Cerebellar nuclear complex (tissue), 1 donor: Measurements from ENCODE around the gene PRM2.

ENCODE experiments used
- DNase-seq, 2 experiments: peaks; one replicate each; lab custom pipeline; 2025; lab: John Stamatoyannopoulos, UW

PRM2 gene, protein sequence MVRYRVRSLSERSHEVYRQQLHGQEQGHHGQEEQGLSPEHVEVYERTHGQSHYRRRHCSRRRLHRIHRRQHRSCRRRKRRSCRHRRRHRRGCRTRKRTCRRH

DNA sequence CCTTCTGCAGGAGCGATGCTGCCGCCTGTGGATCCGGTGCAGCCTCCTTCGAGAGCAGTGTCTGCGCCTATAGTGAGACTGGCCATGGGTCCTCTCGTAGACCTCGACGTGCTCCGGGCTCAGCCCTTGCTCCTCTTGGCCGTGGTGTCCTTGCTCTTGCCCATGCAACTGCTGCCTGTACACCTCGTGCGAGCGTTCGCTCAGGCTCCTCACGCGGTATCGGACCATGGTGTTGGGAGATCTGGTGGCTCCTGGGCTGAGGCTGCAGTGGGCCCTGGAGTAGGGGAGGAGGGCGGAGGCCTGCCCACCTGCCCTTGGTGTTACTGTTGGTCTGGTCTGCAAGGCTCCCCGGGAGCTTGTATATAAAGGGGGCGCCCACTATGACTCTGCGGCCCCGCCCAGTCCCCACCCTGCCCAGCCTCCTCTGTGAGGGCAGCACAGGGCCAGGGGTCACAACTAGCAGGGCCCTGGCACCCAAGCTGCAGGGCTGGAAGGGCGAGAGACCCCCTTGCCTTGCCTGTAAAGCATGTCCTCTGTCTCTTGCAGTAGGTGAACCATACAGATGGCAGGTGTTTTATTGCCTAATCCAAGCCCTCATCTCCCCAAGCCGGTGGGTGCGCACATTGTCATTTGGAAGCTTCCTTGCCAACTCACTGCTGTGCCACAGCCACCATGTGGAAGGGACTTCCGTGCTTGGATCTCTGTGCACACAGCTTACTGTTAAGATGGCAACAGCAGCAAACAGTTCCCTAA is at the start of gene PRM2:
PRM2 (minus strand) TSS at position 338 of the 753 bp plus-strand sequence; CDS start at position 228, 110 bp downstream.
- no peak for DNase-seq

DNA sequence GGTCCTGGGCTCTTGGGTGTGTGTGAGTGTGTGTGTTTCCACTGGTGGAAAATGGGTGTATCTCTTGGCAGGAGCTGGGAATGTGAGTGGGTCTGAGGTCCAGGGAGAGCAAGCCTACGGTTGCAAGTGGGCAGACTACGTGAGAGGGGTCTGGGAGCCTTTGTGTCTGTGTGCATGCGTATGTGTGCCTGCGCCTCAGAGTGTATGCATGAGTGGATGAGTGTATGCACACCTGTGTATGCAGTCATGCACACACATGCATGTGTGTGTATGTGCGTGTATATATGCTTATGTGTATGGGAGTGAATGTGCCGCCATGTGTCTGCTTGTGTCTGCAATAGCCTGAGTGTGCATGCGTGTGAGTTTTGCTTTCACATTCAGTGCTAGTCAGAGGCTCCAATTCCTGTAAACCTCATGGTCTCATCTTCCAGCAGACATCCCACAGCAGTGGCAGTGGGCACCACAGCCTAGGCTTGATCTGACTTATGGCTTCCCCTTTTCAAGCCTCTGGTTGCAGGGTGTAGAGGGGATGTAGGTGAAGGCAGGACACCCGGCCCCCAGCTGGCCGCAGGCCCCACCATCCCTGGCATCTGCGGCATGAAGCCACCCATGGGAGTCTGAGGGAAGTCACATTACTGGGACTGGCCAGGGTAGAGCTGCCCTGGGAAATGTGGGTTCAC is 49.3 kb upstream of the PRM2 start:
- no peak for DNase-seq

DNA sequence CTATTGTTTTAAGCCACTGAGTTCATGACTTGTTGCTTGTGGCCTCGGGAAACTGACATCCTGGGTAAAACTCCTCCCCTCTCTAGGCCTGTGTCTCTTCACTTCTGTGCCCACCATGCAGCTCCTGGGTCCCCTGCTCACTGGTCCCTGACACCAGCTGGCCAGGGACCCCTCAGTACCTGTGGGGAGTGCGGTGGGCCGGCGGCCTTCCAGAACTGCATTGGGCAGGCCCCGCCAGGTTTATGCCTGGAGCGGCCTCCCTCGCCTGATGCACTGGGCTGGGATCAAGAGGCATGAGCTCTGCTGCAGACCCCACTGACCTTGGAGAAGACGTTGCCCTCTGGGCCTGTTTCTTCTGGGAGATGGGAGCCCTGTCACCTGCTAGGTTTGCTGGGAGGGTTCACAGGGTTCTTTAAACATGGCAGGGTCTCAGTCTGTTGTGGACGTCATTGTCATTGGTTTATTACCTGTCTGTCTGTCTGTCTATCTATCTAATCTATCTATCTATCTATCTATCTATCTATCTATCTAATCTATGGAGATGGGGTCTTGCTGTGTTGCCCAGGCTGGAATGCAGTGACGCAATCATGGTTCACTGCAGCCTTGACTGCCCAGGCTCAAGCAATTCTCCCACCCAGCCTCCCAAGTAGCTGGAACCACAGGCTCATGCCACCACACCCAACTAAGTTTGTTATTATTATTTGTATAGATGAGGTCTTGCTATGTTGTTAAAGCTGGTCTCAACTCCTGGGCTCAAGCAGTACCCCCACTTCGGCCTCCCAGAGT is 47.5 kb upstream of the PRM2 start:
- DNase-seq = no peak

DNA sequence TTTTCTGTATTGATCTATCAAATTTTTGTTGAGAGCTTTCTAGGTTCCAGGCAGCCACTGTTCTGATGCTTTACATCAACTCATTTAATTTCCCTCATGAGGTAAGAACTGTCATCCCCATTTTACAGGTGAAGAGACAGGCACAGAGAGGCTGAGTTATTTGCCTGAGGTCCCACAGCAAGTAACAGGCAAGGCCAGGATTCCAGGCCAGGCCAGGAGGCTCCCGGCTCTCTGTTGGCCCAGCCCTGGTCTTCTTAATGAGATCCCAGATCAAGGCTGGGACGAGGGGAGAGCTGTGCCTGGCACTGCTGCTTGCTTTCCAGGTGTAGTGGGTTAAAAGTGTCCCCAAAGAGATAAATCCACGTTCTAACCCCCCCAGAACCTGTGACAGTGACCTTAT is 46.5 kb upstream of the PRM2 start:
- no peak for DNase-seq

DNA sequence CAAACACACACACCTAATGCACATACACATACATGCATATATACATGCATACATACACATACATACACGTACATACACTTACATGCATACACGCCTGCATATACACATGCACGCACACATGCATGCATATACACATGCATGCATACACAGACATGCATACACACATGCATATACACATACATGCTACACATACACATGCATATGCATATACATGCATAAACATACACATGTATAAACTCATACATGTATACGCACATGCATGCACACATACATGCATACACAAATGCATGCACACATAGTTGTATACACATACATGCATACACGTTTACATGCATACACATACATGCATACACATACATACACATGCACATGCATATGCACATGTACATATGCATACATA is 45.4 kb upstream of the PRM2 start:
- DNase-seq = no peak

DNA sequence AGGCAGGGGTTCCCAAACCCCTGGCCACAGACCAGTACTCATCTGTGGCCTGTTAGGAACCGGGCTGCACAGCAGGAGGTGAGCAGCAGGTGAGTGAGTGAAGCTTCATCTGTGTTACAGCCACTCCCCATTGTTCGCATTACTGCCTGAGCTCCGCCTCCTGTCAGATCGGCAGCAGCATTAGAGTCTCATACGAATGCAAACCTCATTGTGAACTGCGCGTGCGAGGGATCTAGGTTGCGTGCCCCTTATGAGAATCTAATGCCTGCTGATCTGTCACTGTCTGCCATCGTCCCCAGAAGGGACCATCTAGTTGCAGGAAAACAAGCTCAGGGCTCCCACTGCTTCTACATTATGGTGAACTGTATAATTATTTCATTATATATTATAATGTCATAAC is 43.9 kb upstream of the PRM2 start:
- DNase-seq = no peak

DNA sequence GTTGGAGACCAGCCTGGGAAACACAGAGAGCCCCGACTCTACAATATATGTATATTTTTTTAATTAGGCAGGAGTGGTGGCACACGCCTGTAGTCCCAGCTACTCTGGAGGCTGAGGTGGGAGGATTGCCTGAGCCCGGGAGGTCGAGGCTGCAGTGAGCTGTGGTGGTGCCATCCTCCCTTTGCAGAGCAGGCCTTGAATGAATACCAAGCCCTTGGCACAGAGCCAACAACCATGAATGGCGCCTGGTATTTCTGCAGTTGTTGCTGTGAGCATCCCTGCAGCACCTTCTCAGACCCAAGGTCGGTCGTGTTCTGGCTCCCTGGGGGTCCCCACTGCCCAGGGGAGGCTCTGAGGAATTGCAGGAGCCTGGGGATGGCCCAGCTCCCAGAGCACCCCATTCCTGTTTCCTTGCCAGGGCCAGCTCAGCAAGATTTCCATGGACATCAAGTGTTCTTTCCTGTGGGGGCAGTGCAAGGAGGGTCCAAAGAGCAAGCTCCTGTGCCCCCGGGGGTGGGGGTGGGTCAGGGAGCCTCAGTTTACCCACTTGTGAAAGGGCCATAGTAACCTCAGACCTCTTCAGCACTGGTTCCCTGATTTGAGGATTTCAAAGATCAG is 43.4 kb upstream of the PRM2 start:
- DNase-seq = no peak

DNA sequence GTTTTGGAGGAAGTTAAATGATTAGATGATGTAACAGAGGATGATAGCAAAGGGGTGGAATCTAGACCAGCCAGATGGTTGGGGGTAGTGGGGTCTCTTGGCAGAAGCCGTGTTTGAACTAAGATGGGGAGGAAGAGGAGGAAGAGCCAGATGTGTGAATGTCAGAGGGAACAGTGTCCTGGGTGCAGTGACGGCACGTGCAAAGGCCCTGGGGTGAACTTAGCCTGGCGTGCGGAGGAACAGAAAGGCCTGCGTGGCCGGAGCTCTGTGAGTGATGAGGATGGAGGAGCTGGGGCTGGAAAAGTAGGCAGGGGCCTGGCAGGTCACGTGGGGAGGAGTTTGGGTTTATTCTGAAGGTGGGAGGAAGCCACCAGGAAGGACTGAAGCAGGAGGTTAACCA is 42.5 kb upstream of the PRM2 start:
- DNase-seq = no peak

DNA sequence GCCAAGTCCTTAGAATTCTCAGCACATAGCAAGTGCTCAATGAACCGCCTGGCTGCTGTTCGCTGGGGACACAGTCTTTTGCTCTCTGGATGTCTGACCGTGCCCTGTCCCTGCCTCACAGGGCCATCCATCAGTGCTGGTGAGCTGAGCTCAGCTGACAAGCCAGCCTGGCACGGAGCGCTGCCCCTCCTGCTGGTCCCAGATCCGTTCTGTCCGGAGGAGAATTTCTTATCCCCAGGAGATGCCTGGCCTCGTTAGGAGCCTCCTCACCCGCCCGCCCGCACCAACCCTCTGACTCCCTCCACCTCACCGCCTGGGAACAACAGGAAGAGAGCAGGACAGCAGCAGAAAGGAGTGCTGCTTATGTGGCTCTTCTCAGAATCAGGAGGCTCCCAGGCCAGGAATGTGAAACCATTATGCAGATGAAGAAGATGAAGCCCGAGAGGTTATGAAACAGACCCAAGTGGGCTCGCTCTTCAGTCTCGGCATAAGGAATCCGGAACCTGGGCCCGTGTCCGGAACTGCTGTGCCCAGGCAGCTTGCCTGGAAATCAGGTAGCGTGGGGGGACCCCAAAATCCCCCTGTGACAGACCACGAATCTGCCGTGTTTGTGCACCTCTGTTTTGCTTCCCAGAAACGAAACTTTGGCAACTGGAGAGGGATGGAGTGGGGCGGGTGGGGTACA is 40.2 kb upstream of the PRM2 start:
- no peak for DNase-seq

DNA sequence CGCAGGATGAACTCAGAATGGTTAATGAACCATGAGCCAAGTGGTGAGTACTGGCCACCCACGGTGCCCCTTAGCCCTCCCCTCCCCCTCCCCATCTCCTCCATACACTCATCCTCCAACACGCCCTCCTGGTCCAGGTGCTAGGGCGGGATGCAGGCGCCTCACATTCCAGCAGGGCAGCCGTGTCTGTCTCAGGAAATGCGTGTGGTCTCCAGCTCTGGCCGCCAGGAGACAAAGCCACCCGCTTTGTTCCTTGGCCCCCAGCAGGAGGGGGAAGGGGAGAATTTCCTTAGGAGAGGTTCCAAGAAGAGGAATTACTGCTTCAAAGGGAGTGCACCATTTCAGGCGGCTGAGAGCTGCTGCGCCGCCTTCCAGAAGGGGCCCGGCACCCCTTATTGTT is 39.2 kb upstream of the PRM2 start:
- no peak for DNase-seq

DNA sequence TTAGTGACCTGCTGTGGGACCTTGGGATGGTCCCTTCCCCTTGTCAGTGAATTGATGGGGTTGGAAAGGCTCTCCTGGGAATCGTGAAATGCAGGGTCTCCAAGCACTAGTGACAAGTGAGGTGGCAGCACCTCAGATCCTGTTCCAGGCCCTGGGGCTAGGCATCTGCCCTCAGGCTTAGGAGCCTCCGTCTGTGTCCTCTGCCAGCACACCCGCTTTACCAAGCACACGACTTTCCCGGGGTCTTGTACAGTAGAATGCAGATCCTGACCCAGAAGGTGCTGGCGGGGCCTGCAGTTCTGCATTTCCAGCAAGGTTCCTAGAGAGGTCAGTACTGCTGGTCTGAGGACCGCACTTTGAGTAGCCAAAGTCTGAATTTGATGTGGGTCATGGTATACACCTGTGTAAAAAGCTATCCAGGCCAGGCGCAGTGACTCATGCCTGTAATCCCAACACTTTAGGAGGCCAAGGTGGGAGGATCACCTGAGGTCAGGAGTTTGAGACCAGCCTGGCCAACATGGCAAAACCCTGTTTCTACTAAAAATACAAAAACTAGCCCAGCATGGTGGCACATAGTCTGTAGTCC is 38.1 kb upstream of the PRM2 start:
- DNase-seq = no peak

DNA sequence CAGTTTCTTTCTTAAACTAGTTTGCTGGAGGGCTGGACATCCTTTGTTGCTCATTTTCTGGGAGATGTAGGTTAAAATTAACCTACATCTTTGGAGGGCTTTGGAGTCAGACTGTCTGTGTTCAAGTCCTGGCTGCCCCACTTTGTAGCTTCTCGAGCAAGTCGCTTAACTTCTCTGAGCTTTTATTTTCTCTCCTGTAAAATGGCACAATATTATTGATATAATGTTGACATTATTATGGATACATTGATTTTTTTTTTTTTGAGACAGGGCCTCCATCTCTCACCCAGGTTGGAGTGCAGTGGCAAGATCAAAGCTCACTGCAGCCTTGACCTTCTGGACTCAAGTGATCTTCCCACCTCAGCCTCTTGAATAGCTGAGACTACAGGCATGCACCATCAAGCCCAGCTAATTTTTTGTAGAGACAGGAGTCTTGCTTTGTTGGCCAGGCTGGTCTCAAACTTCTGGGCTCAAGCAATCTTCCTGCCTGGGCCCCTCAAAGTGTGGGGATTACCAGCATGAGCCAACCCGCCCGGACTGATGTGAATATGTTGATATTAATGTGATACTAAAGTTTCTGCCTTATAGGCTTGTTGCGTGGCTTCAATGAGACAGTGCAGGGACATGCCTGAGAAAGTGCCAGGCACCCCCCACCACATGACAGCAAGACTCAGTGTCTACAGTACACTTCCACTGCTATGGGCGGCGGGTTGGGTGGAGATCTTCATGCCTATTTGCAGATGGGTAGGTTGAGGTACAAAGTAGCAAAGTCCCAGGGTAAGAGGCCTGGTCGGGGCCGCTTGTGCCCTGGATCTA is 37.4 kb upstream of the PRM2 start:
- no peak for DNase-seq

DNA sequence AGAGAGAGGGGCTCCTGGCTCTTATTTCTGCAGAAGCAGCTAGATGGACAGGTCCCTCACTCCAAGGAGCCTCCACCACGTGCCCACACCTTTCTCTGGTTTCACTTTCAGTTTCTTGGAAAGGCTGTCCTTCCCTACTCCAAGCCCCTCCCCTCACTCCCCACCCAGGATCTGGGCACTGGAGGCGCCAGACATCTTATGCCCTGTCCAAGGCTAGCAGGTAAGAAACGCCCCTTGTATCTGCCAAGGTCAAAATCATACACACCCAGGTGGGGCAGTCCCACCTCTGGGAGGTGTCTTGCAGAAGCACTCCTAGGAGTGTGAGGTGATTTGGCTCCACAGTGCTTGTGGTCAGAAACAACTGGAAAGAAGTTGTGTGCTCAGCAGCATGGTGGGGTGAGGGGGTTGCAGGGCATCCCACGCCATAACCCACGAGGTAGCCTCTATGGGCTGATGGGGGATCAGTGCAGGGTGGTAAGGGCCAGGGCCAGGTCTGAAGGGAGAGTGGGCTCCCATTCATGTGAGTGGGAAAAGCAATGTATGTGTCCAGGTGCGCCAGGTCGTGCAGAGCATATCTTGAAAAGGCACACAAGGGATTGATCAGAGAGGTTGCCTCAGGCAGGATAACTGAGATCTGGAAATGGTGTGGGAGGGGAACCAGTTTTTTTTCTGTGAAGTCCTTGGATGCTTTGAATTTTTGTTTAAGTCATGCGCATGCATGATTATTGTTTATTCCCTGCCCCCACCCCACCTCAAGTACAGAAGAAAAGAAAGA is 36.6 kb upstream of the PRM2 start:
- no peak for DNase-seq

DNA sequence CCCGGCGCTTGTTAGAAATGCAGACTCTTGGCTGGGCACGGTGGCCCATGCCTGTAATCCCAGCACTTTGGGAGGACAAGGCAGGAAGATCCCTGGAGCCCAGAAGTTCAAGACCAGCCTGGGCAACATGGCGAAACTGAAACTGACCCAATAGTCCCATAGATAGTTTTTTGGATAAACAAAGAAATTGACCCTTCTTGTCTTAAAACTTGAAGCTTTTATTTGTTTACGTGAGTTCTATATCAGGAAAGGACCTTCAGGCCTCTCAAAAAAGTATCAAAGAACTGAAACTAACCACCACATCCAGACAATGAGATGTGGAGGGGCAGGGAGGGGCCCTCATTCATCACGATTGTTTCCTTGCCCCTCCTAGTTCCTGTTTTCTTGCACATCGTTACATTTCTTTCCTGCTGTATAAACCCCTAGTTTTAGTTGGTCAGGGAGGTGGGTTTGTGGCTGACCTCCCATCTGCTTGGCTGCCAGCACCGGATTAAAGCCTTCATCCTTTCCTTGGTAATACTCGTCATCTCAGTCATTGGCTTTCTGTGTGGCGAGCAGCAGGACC is 34.8 kb upstream of the PRM2 start:
- DNase-seq = no peak

DNA sequence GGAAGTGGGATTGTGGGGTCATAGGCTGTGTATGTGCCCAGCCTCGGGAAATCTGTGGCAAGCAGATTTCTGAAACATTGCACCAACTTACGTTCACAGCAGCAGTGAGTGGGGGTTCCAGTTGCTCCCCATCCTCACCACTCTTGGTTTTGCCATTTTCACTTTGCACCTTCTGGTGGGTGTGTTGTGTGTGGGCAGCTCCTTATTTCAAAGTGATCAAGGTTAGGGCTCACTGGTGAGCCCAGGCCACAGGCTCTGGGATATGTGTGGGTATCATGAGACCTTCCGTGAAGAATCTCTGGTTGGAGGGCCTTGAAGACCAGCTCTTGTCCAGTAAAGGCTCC is 34.3 kb upstream of the PRM2 start:
- DNase-seq = no peak

DNA sequence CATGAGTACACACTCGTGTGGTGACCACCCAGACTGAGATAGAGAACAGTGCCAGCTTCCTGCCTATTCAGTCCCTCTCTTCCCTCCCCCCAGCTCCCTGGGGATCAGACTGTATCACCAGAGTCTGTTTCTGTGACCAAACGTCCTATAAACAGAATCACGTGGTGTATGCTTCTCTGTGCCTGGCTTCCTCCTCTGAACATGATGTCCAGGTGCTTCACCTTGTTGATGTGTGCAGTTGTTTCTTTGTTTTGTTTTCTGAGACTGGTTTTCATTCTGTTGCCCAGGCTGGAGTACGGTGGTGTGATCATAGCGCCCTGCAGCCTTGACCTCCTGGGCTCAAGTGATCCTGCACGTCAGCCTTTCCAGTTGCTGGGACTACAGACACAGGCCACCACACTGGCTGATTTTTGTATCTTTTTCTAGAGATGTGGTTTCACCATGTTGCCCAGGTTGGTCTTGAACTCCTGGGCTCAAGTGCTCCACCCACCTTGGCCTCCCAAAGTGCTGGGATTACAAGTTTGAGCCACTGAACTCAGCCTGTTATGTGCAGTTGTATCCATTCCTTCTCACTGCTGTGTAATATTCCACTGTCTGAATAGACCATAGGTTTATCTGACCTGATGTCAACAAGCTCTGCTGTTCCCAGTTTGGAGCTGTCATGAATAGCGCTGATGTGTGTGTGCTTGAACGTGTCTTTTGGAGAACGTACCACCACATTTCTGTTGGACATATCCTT is 33.8 kb upstream of the PRM2 start:
- DNase-seq = no peak

DNA sequence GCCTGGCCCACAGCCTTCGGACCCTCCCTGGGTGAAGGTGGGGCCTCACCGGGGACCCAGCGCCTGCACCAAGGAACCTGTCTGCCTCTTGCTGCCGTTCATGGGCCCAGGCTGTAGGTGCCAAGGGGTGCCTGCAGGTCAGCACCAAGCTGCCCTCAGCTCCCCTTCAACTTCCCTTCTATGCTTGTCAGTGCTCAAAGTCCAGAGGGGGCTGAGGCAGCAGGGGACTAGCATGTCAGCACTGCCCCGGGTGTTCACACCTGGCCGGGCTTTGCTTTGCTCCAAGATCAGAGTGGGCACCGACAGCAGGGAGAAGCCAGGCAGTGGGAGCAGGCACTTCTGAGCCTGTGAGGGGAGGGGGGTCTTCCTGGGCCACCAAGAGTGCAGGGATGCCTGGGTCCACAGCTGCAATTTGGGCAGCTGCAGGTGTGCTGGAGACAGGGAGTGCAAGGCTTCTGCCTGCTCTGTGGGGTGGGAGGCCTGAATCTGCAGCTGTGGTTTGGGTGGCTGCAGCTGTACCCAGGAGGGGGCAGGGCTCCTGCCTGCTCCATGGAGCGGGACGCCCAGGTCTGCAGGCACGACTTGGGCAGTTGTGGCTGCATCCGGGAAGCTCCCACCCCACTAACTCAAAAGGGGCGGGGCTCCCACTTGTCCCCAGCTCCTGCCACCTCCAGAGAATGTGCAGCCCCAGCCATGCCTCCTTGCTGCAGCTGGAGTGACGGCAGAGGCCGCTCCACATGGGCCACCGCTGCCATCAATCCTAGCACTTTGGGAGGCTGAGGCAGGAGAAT is 32.4 kb upstream of the PRM2 start:
- no peak for DNase-seq
